IPS-NIHi7 (cell line): ENCODE results near the gene FAM20C.

Source experiments
- DNase-seq: peaks from one replicate; pipeline ENCODE4 v3.0.0; 2012; ENCODE audit warnings: mixed read lengths; ENCODE audit errors: extremely low spot score

Gene FAM20C

DNA sequence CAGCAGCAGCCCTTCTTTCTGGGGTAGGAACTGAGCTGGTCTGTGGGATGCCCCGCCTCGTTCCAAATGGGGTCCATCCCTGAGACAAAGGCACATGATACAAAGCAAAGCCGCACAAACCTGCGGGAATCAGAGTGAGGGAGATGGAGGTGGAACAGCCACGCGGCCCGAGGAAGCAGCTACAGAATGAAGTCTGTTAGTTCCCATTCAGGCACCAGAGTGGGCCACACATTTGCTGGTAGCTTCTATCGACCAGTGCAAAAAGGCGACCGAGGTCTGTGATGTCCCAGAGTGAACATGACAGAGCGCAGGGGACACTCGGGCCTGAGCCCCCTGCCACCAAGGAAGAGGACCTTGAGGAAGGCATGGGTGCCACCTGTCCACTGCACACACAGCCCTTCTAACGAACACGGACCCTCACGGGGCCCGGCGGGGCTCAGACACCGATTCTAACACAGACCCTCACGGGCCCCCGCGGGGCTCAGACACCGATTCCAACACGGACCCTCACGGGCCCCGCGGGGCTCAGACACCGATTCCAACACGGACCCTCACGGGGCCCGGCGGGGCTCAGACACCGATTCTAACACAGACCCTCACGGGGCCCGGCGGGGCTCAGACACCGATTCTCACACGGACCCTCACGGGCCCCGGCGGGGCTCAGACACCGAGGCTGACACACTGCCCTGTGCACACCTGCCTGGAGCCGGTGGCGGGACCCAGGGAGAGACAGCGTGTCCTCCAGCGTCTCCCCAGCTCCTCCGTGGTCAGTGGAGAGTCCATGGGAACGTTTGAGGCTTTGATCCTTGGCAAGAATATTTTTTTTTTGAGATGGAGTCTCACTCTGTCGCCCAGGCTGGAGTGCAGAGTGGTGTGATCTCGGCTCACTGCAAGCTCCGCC lies 32.8 kb upstream of the FAM20C start:
- DNase-seq = no peak

DNA sequence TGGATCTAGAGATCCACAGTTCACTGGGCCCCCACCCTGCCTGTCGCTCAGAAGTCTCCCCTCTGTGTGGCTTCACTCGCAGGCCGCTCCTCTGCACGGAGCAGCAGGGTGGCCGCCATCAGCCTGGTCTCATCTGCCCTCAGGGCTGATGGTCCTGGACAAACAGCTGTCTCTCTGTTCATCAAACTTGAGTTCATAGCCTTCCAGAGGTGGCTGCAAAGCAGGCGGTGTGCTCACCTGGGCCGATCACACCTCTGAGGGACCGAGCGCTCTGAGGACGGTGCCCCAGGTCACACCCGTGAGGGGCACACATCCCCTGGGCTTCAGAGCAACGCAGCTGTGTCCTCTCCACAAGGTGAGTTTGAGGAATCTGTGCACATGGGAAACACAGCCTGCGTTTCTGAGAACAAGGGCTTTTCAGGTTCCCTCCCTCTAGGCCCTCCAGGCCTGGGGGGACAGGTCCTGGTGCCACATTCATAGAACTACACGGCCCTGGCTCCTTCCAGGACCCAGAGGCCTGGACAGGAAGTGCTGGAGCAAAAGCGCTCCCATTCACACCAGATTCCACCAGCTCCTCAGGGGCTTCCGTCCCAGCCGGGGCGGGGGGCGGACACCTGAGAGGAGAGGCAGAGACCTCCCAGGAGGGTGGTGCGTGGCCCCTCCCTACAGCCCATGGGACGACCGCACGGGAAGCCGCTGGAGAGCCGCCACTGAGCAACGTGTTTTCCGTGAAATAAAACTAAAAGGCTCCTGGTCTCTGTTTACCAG lies 31.2 kb upstream of the FAM20C start:
- DNase-seq = no peak

DNA sequence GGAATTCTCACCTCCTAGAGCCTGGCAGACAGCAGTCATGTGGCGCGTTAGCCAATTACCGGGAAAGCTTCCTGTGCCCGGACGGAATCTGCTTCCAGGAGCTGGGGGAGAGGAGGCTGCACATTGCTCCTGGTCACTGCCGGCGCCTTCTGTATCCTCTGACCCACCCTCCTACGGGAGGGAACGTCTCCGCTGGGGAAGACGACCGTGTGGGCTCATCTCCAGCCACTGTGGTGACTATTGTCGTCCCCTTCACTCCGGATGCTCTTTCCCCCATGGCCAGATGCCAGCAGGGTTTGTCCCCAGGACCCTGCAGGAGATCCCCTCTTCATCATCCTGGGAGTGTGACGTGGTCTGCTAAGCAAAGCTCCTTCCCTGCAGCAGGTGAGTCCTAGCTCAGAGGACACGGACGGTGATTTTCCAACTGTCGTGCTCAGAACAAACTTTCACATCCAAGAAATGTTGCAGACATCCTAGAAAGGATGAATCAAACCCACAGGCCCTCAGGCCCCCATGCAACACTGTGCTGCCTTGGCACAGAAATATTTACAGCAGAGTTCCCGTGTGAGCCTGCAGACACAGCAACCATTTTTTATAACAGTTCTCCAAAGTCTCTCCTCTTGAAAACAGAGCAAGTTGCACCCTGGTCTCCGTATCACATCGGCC lies 29.6 kb upstream of the FAM20C start:
- no peak for DNase-seq

DNA sequence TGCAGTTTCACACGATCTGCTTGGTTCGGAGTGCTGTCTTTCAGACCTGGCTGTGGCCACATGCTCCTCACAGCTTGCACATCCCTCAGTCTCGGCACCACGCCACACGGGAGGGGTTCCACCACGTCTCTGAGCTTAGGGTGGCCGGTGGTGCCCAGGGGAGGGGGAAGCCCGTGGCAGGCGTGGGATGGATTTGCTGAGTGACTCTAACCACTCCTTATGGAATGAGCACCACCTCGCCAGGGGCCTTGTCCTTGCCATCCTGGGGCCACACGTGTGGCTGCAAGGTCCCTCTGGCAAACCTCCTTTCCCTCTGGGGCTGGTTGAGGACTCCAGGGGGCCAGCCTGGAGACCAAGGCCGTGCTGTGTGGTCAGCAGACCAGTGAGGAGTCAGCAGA lies 29.1 kb upstream of the FAM20C start:
- no peak for DNase-seq

DNA sequence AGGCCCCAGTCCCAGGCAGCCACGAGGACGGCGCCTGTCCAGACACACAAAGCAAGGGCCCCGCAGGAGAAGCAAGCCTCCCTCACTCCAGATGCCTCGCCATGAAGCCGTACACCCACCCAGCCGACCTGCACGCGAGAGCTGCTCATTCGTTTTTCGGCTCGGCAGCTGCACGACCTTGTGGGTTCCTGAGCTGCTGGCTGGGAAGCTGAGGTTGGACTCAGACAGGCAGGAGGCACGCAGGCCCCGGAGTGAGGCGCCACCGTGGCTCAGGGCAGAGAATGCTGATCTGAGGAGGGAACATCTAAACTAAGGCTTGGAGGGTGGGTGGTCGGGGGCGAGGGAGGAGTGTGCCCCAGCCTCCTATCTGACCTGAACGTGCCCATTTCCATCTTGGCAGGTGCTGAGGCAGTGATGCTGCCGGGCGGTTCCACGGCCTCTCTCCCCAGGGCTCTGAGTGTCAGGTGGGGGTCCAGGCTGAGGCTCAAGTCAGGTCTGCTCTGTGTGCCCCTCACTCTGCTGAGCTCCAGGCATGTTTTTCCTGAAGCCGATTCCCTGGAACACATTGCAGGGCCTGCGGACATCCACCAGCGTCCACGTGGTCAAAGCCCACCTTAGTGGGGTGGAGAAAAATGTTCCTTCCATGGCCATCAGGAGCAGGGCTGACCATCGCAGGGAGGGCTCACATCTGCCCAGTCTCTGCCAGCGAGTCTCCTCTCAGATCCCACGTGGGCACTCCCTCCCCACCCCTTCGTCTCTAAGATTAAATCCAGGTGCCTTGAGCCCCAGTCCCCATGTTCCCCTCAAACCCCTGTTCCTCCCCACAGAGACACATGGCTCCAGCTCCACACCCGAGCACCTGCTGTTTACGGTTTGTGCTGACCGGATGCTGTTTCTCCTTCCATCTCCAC lies 28.1 kb upstream of the FAM20C start:
- no peak for DNase-seq

DNA sequence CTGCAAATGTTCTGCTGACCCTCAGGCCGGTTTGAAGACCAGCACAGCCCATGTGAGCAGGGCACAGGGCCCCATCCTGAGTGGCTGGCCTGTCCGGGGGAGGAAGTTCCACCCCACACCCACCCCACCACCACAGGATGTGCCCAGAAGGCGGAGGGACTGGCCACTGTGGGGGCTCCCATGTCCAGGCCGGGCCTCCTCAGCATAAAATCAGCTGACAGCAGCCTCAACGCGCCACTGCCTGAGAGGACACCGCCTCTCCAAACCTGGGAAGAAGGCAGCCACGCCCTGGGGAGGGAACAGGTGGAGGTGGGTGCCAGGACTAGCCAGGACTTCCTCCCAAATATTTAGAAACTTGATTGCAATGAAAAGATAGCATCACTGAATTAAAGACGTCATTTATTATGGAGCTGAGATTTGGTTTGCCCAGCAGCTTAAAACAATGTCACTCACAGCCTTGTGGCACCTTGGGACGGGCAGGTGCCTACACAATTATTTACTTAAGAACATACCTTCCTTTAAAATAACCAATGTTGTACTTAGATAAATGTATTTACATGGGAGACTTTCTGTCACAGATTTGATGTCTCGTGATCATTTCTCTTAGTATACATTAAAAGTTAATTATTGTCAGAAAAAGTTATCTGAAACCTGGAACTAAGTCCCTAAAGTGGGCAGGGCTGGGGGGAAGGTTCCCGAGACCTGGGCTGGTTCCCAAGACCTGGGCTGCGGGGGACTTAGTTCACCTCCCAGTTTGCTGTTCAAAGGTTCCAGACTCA lies 27.3 kb upstream of the FAM20C start:
- DNase-seq = no peak

DNA sequence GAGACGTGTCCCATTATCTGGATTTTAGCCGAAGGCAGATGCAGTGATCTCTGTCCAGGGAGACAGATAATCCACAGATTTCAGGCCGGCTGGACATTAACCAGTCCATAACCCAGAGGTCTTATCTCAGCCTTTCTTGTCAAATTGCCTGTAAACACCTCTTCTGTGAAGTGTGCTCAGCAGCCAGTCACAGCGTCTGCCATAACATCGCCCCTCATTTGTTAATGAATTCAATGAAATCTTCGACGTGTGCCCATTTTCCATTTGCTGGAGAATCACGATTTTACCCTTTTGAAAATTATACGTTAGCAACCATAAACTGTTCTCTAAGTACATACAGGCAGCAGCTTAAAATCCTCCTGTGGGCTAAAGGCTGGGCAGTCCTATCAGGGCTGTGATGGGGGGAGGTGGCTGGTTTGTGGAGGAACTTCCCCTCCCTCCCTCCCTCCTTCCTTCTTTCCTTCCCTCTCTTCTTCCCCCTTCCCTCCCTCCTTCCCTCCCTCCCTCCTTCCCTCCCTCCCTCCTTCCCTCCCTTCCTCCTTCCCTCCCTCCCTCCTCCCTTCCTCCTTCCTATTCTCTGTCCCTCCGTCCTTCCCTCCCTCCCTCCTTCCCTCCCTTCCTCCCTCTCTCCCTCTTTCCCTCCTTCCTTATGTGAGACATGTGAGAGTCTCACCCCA lies 26.6 kb upstream of the FAM20C start:
- no peak for DNase-seq

DNA sequence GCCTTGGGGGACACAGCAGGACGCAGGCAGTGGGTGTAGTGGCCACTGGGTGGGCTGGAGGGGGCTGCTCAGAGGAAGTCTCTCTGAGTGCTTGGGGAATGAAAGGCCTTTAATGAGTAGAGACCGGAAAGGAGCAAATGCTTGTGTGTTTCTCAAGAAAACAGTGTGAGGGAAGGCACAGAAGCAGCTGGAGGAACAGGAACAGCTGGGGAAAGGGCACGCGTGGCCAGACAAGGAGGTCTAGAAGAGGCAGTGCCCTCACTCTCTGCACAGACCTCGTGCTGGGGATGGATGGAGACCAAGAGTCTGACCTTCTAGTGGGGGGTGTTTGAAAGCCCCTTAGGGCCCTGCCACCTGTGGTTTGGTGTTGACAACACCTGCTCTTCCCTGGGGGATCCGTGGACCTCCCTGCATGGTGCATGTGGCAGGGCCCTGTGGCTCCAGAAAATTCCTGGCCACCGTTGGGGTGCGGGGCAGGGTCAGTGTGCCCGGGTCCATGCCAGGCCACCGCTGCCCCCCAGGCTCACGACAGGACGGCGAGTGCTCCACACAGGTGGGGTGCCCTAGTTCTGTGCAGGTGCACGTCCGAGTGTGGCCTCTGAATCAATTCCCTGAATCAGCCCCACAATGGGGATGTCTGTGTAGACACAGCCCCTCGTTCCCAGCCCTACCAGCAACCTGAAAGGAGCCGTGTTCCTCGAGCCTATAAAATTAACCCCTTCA lies 25.9 kb upstream of the FAM20C start:
- DNase-seq = no peak

DNA sequence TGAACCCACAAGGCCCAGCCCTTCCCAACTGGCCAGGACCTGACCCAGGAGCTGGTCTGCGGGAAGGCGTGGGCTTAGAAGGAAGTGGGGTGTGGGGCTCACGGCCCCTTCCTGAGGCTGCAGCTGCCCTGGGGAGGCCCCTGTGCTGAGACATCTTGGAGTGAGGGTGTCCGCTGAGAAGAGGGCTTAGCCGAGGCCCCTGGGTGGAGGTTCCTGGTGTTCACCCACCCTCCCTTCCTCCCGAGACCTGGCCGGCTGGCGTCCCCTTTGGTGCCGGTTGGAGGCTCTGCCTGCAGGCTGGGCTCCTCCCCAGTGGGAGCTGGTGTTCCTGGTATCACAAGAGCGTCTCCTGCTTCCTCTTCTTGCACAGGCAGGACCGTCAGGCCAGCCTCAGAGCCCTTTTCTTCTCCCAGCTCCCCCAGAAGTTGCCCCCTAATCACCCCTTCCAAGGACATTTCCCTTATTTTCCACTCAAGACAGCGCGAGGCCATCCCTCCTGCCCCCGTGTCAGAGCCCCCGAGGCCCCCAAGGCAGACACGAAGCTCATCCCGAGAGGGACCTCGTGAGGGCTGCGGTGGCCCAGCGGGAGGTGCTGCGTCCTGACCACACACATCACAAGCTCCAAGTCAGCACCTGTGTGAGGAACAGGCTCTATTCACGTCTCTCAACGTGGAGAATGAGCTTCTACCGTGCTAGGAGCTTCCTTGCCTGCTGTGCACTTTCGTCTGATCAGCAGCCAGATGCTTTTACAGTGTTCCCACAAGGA lies 25.1 kb upstream of the FAM20C start:
- no peak for DNase-seq

DNA sequence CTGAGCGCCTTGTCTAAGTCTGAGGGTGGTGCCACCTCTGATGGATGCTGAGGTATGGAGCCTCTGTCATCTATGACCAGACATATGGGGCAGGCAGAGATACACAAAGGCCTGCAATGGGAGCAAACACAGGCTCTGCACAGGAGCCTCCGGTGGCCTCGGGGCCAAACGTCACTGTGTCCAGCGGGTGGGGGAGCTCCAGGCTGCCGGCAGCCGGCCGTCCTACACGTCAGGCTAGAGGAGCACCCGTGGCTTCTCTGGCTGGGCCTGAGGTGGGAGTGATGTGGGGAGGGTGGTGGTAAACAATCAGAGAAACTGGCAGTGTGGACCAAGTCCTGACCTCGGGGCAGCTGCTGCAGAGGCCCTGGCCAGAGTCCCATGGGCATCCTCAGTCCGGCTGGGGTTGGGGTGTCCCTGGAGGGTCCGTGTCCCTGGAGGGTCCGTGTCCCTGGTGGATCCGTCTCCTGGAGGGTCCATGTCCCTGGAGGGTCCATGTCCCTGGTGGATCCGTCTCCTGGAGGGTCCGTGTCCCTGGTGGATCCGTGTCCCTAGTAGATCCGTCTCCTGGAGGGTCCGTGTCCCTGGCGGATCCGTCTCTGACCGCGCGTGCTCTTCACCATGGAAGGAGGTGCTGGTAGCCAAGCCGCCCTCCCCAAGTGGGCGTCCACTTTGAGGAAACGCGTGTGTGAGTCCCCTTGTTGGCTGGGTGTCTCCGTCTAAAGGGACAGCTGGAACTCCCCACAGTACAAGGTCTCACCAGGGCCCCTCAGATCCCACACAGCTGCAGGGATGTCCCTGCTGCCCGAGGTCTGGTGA lies 24.2 kb upstream of the FAM20C start:
- DNase-seq = no peak

DNA sequence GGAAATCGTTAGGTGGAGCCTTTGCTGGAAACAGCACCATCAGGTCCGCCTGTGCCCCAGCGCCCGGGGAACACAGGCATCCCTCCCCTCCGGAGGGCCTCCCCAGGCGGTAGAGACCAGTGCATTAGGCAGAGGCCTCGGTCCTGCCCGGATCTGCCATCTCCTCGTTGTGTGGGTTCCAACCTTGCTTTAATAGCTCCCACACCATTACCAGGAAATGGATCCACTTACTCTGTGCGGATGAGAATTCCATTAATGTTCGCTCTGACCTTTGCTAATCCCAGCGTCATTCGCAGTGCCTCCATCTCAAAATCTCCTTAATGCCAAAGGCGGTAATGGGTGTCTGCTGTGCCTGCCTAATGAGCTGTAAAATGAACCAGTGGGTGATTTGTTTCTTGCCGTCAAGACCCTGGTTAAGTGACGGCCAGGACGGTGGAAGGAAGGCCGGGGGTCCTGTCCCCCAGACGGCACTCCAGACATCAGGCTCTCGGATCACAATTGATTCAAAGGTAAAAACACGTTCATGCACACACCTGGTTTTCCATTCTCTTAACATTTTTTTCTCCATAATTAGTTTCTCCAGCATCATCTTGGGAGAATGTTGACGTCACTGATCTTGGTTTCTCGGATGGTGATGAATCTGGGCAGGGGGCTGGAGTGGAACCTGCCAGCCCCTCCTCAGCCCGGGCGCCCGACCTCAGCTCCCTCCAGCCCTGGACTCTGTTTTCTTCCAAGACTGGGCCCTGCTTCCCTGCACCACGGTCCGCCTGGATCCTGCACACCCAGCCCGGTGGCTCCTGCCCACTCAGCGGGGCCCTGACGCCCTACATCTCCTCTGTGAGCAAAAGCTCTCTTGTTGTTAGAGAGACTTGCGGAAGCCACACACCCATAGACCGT lies 22.8 kb upstream of the FAM20C start:
- DNase-seq = no peak

DNA sequence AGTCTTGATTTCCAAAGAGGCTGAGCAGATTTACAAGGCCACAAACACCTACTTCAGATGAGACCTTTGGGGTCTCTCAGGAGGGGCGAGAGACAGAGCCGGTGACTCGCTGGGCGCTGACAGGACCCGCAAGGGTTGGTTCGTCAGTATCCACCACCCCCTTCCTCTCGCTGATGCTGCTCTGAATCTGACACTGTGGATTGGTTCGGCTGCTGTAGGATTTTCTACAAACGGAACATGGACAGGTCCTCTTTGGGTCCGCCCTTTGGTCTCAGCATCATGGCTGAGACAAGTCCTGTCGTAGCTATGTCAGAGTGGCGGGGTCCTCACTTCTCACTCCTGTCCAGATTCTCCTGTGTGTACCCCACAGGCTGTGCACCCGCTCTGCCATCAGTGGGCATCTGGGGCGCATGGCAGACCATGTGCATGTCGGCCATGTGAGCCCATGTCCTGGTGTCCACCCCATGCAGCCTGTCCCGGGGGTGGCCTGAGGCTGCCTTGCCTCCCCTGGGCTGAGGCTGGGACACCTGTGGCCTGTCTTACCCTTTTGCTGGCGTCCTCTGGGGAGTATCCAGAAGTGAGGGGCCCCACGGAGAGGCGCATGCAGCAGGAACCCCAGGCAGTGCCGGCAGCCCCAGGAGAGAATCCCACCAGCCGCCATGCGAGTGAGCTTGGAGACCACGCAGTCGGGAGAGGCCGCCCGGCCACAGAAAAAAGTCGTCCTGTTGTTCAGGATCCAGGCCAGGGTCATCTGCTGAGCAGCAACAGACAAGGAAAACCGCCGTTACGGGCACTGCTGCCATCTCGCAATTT lies 21.6 kb upstream of the FAM20C start:
- no peak for DNase-seq

DNA sequence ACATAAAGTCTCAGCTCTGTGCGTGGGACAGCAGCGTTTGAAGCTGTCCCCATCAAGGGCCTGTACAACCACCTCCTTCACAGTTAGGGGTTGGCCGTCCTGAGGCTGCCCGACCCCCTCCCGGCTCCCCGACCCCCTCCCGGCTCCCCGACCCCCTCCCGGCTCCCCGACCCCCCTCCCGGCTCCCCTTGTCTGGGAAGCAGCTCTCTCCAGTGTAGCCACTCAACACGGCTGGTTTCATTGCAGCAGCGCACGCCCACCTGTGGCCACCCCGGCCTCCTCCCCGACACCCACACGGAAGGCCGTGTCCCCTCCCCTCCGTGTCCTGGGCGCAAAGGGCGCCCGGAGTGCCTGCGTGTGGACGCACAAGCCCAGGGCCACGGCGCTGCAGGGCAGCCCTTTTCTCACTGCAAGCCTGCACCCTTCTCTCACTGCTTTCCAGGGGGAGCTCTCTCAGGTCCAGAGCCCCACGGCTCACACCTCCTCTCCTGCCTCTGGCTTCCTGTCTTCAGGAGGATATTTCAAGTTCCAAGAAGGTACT lies 20.9 kb upstream of the FAM20C start:
- peak; percentile 60 for DNase-seq

DNA sequence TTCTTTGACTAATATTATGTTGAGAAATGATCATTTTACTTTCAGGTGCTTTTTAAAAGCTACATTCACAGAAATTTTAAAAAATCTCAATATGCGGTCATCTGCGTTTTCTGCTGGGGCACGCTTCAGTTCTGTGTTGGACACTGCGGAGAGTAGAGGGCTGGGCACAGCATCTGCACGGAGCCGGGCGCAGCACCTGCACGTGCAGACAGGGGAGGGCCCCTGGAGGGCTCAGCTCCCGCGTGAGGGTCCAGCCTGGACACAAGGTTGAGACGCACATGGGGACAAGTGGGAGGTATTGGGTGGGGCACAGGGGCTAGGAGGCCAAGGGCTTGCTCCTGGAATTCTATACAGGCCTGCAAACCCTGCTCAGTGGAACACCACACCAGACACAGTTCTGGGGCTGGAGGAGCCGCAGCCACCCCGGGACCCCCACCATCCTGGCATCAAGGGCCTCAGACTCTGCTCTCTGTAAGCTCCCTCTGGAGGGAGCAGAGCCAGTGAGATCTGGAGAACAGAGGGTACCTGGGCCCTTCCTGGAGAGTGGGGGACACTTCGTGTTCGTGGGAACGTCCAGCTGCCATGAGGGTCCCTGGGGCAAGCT lies 20.4 kb upstream of the FAM20C start:
- no peak for DNase-seq
